ENCODE data around the gene OR52N2.

The OR52N2 gene

GRCh38 chr11:5807580-5807979 is 1.1 kb upstream of the OR52N2 start:
- DNase-seq (ENCODE audit: low read depth, low spot score): no peak
- H3K4me3 ChIP-seq (ENCODE audit: low read depth, low read length): no peak overlapping the region
- in situ Hi-C loops (cut with HindIII; ENCODE audit: low sequenced_read_pairs): no loop called here
- TF ChIP-seq CTCF (IDR thresholded peaks at IDR 0.05; ENCODE audit: low read depth, low read length): no peak

- no peak for TF ChIP-seq CTCF (IDR thresholded peaks at IDR 0.05; ENCODE audit: low read depth, low read length)
- no peak for DNase-seq (ENCODE audit: low read depth, low spot score)
- in situ Hi-C loops (cut with HindIII; ENCODE audit: low sequenced_read_pairs): no loop called here
- H3K4me3 ChIP-seq (ENCODE audit: low read depth, low read length): peak overlapping the region; percentile 46
Measured at GRCh38 chr11:5809122-5809519, 397 bp downstream of the OR52N2 start.

GRCh38 chr11:5809905-5810795 is 1.4 kb downstream of the OR52N2 start:
- in situ Hi-C loops (cut with HindIII; ENCODE audit: low sequenced_read_pairs): no loop called here
- H3K4me3 ChIP-seq (ENCODE audit: low read depth, low read length): no peak overlapping the region
- no peak for TF ChIP-seq CTCF (IDR thresholded peaks at IDR 0.05; ENCODE audit: low read depth, low read length)
- no peak for DNase-seq (ENCODE audit: low read depth, low spot score)

GRCh38 chr11:5815534-5815933 is 6.8 kb downstream of the OR52N2 start:
- no peak overlapping the region for H3K4me3 ChIP-seq (ENCODE audit: low read depth, low read length)
- in situ Hi-C loops (cut with HindIII; ENCODE audit: low sequenced_read_pairs): no loop called here

GRCh38 chr11:5818245-5818886 is 9.6 kb downstream of the OR52N2 start:
- in situ Hi-C loops (cut with HindIII; ENCODE audit: low sequenced_read_pairs): no loop called here
- no peak overlapping the region for H3K4me3 ChIP-seq (ENCODE audit: low read depth, low read length)
- DNase-seq (ENCODE audit: low read depth, low spot score): no peak
- no peak for TF ChIP-seq CTCF (IDR thresholded peaks at IDR 0.05; ENCODE audit: low read depth, low read length)

More at GRCh38 chr11:5815534-5815933, 6.8 kb downstream of the OR52N2 start:
- no peak for DNase-seq (ENCODE audit: low read depth, low spot score)
- TF ChIP-seq CTCF (IDR thresholded peaks at IDR 0.05; ENCODE audit: low read depth, low read length): no peak

- in situ Hi-C loops (cut with HindIII; ENCODE audit: low sequenced_read_pairs): no loop called here
- no peak for TF ChIP-seq CTCF (IDR thresholded peaks at IDR 0.05; ENCODE audit: low read depth, low read length)
- no peak for DNase-seq (ENCODE audit: low read depth, low spot score)
- H3K4me3 ChIP-seq (ENCODE audit: low read depth, low read length): no peak overlapping the region
Measured at GRCh38 chr11:5831196-5831829, 22.6 kb downstream of the OR52N2 start.

Data from astrocyte of the spinal cord (primary cell).